ENCODE results near the gene GBGT1.

DNA sequence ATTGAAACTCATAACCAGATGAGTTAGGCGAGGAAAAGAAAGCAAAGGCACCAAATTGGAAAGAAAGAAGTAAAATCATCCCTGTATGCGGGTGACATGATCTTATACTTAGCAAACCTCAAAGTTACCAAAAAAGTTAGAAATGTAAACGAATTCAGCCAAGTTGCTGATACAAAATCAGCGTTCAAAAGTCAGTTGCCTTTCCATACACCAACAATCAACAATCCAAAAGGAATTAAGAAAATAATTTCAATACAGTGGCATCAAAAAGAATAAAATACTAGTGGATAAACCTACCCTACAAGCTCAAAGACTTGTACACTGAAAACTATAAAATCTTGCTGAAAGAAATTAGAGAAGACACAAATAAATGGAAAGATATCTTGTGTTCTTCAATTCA lies 30.9 kb upstream of the GBGT1 start:
- no peak for TF ChIP-seq MYBL2 (CRISPR knock-in tag; IDR thresholded peaks at IDR 0.05)
- TF ChIP-seq, protein P1, sequence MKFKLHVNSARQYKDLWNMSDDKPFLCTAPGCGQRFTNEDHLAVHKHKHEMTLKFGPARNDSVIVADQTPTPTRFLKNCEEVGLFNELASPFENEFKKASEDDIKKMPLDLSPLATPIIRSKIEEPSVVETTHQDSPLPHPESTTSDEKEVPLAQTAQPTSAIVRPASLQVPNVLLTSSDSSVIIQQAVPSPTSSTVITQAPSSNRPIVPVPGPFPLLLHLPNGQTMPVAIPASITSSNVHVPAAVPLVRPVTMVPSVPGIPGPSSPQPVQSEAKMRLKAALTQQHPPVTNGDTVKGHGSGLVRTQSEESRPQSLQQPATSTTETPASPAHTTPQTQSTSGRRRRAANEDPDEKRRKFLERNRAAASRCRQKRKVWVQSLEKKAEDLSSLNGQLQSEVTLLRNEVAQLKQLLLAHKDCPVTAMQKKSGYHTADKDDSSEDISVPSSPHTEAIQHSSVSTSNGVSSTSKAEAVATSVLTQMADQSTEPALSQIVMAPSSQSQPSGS (CRISPR knock-in tag; IDR thresholded peaks at IDR 0.05; ENCODE audit: borderline replicate concordance, low read depth): no peak
- TF ChIP-seq CTCF (IDR thresholded peaks at IDR 0.05): no peak
- TF ChIP-seq ZBTB21 (CRISPR knock-in tag; IDR thresholded peaks at IDR 0.05; ENCODE audit: borderline replicate concordance): no peak
- TF ChIP-seq EMX1 (CRISPR knock-in tag; IDR thresholded peaks at IDR 0.05): no peak
- TF ChIP-seq, protein P2, sequence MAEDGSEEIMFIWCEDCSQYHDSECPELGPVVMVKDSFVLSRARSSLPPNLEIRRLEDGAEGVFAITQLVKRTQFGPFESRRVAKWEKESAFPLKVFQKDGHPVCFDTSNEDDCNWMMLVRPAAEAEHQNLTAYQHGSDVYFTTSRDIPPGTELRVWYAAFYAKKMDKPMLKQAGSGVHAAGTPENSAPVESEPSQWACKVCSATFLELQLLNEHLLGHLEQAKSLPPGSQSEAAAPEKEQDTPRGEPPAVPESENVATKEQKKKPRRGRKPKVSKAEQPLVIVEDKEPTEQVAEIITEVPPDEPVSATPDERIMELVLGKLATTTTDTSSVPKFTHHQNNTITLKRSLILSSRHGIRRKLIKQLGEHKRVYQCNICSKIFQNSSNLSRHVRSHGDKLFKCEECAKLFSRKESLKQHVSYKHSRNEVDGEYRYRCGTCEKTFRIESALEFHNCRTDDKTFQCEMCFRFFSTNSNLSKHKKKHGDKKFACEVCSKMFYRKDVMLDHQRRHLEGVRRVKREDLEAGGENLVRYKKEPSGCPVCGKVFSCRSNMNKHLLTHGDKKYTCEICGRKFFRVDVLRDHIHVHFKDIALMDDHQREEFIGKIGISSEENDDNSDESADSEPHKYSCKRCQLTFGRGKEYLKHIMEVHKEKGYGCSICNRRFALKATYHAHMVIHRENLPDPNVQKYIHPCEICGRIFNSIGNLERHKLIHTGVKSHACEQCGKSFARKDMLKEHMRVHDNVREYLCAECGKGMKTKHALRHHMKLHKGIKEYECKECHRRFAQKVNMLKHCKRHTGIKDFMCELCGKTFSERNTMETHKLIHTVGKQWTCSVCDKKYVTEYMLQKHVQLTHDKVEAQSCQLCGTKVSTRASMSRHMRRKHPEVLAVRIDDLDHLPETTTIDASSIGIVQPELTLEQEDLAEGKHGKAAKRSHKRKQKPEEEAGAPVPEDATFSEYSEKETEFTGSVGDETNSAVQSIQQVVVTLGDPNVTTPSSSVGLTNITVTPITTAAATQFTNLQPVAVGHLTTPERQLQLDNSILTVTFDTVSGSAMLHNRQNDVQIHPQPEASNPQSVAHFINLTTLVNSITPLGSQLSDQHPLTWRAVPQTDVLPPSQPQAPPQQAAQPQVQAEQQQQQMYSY (CRISPR knock-in tag; IDR thresholded peaks at IDR 0.05): no peak
- TF ChIP-seq NR1H2 (CRISPR knock-in tag; IDR thresholded peaks at IDR 0.05): no peak
- no peak for TF ChIP-seq ZNF232 (CRISPR knock-in tag; IDR thresholded peaks at IDR 0.05)
- no peak for TF ChIP-seq TEAD1 (CRISPR knock-in tag; IDR thresholded peaks at IDR 0.05)
- no peak for TF ChIP-seq HMGXB4 (CRISPR knock-in tag; IDR thresholded peaks at IDR 0.05)
- TF ChIP-seq, protein P3, sequence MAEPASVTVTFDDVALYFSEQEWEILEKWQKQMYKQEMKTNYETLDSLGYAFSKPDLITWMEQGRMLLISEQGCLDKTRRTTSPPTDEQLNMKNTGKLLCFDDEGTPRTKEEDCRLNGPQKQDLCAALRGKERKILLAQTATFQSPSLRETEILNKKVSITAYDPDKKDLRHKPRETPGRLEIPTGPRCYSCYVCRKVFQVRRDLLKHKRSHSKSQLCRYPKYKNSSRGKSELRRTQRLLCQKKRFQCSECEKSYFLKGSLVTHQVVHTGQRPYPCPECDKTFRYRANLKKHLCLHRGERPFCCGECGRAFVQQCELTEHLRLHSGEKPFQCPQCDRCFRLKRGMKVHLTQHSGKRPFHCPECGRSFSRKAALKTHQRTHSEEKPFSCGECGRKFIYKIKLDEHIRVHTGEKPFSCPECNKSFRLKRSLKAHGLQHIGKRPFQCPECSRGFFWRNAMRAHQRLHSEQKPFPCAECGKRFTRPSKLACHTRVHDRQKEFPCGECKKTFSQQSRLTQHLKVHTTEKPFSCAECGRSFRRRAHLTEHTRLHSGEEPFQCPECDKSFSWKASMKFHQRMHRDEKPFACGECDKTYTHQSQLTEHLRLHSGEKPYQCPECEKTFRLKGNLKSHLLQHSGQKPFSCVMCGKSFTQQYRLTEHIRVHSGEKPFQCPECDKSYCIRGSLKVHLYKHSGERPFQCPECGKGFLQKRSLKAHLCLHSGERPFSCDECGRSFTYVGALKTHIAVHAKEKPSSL (CRISPR knock-in tag; conservative IDR thresholded peaks at IDR 0.05): no peak

All from WTC11 (cell line).